HG02678 (cell line): ENCODE data around the gene LRG1.

Source experiments
- ATAC-seq: cut with Tn5 transposase; IDR thresholded peaks from one replicate; pipeline ENCODE4 v1.9.1; 2021; ENCODE audit warnings: mild to moderate bottlenecking, moderate library complexity; ENCODE audit not compliant: unreplicated experiment

Gene LRG1

DNA sequence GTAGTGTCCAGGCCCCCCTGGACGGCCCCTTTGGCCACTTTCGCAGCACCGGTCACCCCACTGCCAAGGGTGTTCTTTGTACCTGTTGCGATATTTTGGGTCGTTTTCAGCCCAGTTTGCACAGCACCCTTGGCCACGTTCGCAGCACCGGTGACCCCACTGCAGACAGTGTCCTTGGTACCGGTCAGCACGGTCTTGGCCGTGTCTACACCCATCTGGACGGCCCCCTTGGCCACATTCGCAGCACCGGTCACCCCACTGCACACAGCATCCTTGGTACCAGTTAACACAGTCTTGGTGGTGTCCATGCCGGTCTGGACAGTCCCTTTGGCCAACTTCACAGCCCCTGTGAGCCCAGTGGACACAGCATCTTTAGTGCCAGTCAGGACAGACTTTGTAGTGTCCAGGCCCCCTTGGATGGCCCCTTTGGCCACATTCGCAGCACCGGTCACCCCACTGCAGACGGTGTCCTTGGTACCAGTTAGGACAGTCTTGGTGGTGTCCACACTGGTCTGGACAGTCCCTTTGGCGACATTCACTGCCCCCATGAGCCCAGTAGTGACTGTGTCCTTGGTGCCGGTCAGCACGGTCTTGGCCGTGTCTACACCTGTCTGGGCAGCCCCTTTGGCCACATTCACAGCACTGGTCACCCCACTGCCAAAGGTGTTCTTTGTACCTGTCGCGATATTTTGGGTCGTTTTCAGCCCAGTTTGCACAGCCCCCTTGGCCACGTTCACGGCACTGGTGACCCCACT is 28.4 kb downstream of the LRG1 start:
- ATAC-seq = no peak

DNA sequence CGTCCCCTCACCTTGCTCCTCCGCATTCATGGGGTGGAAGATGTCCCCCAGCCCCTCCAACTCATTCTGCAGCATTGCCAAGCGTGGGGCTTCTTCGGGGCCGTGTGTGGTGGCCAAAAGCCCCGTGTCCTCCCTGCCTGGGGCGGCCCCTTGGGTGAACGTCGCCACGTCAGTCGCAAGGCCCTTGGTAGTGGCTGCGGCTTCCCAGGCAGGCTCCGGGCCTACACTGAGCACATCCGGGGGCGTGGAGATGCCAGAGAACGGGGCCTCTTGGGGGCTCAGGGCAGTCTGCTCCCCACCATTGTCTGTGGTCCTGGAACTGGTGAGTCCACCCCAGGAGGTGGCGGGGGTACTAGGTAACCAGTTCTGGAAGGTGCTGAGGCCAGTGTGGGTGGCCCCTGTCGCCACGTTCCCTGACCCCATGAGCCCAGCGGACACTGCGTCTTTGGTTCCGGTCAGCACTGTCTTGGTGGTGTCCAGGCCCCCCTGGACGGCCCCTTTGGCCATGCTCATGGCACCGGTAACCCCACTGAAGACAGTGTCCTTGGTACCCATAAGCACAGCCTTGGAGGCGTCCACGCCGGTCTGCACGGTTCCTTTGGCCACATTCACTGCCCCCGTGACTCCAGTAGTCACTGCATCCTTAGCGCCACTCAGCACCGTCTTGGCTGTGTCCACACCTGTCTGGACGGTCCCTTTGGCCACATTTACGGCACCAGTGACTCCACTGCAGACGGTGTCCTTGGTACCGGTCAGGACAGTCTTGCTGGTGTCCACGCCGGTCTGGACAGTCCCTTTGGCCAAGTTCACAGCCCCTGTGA is 29.2 kb downstream of the LRG1 start:
- no peak for ATAC-seq

DNA sequence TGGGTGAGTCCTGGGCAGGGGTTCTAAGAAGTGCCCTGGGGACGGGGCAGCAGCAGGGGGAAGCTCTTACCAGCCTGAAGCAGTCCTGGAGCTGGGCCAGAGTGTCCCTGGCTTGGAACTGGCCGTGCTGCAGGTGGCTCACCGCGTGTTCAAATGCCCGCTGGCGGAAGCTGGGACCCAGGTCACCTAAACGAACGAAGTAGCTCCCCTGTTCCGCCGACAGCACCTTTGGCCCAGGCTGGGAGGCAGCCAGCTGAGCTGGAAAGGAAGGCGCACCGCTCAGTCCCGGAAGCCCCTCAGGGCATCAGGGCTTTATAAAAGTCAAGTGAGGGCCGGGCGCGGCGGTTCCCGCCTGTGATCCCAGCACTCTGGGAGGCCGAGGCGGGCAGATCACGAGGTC is 31.1 kb downstream of the LRG1 start:
- no peak for ATAC-seq

DNA sequence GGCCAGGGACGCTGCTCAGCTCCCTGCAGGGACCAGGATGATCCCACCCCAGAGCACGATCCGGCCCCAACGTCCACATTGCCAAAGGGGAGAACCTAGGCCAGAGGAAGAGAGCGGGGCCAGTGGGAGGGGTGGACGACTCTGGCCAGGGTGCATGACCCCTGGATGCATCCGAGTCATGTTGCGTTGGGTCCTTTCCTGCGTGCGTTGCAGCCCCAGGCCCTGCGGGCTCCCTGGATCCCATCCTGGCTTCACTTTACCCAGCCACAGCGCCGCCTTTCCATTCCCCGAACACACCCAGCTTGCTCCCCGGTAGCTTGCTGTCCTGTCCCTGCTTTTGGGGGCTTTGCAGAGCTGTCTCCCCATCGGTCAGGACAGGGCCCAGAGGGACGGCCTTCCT is 32.0 kb downstream of the LRG1 start:
- no peak for ATAC-seq

DNA sequence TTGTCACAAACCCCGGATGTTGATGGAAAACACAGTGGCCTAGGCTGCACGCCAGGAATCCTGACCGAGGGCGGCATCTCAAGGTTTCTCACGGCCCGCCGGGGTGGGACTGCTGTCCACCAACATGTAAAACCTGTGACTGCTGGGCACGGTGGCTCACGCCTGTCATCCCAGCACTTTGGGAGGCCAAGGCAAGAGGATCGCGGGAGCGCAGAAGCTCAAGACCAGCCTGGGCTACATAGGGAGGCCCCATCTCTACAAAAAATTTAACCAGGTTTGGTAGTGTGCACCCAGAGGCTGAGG is 32.7 kb downstream of the LRG1 start:
- no peak for ATAC-seq

DNA sequence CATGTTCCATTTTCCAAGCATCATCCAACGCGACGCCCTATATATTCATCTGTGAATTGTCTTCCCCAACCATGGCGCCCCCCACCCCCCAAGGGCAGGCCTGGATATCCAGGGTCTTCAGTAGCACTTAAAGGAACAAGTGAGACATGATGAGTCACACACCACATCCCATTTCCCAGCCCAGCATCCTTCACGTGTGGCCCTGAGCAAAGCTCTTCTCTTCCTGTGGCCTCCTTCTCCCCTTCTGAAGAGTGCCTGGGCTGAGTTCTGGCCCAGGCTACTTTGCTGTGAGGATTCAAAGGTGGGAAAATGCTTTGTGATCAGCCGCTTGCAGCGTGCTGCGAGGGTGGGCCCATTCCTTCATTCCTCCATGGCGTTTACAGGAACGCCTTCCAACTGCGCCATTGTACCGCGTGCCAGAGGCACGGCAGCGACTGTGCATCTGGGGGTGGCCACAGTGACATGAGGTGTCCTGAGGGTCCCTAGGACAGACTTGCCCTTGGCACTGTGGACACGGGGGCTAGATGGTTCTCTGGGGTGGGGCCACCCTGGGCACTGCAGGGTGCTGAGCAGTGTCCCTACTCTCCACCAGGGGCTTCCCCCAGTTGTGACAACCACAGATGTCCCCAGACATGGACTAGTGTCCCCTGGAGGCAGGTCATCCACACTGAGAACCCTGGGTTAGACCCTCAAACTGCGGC is 33.2 kb downstream of the LRG1 start:
- no peak for ATAC-seq

DNA sequence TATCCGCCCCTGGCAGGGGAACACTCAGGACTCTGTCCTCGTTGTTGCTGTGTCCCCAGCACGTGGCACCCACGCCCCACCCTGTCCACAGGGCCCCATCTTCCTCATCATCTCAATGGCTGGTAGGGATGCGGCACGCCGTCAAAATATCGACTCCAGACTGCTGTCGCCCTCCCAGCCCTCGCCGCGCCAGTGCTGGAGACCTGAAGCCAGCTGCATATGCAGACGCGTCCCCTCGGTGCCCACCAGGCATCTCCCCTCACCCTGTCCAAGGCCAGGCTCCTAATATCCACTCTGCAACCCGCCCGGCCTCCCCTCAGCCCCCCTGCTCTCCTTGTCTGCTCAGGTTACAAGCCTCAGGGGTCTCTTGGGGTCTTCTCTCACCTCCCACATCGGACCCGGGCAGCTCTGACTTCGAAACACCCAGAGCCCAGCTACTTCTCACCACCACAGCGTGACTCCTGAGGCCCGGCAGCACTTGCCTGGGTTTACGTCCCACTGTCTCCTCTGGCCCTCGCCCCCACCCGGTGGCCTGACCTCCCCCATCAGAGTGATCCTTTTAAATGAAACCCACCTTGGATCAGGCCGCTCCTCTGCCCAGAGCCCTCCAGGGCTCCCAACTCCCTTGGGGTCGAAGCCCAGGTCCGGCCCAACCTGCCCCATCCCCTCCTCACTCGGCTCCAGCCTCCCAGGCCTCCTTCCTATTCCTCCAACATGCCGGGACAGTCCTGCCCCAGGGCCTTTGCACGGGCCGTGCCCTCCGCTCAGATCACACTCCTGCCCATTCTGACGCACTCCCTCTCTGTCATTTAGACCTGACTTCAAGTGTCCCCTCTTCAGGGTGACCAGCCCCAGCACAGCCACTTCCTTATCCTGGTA is 34.0 kb downstream of the LRG1 start:
- ATAC-seq = no peak

DNA sequence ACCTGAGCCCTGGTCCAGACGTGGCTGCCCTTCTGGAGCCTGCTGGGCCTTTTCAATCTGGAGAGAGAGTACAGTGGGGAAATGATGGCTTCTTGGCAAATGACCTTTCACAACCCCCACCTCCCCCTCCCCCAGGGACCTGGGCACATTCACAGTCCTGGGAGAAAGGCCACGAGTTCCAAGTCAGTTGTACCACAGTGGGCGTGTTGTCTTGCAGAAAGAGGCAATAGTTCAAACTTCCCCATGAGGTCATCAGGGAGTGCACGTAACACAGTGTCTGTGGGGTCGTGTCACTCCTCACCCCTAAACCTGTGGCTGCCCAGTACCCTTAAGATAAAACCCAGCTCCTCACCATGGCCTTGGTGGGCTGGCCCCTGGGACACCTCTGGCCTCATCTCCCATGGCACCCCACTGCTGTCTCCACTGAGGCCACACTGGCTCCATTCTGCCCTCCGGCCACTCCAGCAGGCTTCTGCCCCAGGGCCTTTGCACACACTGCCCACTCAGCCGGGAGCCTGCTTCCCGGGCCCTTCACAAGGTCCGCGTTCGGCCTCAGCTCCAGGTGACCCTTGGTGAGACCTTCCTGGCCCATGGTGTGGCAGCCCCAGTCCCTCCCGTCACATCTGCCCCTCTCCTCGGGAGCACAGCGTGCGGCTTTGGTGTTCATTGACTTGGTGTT is 34.8 kb downstream of the LRG1 start:
- no peak for ATAC-seq

DNA sequence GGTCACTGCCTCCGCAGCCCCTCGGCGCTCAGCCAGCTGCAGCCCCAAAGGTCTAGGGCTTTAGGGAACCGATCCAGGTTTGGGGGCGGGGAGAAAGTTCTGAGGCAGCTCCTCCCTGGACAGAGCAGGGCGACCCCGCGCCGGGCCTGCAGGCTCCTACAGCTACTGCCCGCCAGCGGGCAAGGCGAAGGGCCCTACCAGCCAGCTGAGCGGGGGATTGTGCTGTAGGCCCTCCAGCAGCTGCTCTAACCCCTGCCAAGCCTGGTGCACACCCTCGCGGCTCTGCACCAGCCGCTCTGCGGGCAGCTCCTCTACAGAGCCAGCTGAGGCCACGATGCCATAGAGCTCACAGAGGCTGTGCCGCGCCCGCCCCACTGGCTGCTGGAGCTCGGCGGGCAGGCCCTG is 35.5 kb downstream of the LRG1 start:
- ATAC-seq = no peak

DNA sequence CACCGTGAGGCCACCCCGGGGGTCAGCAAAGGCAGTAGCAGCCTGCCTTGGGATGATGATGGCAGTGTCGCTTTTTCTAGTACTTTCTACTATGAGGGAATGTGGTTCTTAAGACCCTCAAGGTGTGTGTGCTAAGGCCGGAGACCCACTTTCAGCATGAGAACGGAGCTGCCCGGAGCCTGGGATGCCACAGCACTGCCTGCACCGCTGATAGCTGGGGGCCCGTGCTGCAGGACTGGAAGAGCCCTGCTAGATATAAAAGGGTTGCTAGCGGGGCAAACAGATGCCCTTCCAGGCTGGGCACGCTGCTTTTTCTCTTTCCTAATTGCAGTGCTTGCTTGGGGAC is 36.0 kb downstream of the LRG1 start:
- no peak for ATAC-seq

DNA sequence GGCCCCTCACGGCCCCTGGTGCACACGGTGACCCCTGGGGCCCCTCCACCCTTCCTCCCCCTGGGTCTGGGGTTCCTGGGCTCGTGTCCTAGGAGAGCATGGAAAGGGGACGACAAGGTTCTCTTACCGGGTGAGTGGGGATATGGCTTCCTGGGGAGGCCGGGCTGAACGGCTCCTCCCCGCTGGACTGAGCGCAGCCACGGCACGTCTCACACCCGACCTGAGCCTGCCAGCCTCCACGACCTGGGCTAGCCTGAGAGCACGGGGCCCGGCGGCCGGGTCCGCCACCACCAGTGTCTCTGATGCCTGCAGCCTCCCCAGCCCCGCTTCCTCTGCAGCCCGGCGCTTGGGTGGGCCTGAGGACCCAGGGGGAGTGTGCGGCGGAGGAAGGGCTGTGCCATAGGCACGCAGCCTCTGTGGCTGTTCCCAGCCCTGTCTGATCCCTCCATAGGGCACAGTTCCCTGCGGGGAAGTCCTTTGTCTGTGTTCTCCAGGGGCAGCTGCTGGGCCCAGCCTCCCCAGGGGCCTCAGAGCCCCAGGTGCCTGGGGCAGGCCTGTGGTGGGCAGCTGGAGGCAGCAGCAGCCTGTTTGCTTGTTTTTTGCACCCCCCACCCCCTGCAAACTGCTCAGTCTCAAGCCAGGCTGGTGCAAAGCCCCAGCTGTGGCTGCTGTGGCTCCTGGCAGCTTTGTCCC is 36.6 kb downstream of the LRG1 start:
- ATAC-seq = no peak

DNA sequence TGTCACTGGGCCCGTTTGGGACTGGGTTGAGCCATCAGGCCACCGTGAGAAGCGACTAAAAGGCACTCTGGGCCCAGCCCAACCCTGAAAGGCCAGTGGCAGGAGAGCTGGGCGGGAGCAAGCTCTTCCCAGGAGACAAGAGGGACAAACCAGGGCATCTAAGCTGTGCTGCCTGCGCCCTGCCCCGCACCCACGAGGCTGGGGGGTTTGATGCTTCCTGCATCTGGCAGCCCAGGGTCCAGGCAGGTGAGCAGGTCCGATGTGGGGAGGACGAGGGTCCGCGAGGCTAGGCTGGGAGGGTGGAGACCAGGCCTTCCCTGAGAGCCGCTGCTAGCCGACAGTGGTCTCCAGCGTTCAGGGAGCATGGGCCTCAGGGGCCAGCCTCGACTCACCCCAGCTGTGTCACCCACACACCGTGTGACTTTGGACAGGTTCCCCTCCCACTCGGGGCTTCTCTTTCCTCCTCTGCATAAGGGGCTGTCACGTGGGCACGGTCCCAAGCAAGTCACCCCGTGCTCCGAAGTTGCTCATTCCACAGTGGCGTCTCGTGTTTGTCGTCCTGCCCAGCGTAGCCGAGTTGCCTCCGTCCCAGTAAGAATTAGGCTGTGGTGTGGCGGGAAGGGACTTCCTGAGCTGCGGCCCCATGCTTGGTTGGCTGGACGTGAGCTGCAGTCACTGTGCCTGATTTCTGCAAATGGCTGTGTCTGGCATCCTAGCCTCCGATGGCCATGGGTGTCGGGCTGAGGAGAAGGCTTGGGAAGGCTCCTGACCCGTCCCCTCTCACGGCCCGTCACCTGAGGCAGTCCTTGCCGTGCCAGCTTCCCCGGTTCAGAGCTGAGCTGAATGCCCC is 37.3 kb downstream of the LRG1 start:
- no peak for ATAC-seq

DNA sequence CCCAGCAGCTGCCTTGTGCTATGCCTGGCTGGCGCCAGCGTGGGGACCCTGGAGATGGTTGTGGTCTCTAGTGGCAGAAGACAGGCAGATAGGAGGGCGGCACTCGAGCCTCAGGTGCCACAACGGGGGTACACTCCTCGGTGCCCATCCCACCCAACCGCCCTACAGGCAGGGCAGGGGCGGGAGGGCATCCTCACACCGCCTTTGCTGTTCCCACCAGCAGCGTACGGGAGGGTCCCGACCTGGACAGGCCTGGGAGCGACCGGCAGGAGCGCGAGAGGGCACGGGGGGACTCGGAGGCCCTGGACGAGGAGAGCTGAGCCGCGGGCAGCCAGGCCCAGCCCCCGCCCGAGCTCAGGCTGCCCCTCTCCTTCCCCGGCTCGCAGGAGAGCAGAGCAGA is 38.1 kb downstream of the LRG1 start:
- no peak for ATAC-seq

DNA sequence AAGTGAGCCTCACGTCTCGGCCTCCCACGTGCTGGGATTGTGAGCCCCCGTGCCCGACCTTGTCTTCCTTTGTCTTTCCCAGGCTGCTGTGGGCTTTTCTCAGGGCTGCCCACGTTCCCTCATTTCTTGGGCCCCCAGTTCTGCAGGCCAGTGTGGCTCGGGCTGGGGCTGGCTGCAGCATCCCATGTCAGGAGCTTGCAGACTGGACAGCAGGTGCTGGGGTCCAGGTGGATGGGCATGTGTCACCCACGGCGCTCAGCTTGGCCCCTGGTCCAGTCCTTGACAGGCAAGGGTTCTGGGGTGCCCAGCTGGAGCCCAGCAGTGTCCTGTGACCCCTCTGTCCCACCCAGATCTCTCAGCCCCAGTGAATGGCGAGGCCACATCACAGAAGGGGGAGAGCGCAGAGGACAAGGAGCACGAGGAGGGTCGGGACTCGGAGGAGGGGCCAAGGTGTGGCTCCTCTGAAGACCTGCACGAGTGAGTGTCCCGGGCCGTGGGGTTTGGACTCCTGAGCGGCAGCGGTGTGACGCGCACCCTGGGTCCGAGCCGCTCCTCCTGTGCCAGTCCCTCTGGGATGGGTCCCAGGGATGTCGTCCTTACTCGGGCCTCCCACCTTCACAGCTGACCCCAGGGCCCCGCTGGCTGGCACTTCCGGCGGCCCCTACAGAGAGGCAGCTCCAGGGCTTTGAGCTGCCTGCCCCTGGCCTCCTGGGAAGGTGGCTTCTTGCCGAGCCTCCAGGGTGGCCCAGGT is 38.8 kb downstream of the LRG1 start:
- ATAC-seq = no peak

DNA sequence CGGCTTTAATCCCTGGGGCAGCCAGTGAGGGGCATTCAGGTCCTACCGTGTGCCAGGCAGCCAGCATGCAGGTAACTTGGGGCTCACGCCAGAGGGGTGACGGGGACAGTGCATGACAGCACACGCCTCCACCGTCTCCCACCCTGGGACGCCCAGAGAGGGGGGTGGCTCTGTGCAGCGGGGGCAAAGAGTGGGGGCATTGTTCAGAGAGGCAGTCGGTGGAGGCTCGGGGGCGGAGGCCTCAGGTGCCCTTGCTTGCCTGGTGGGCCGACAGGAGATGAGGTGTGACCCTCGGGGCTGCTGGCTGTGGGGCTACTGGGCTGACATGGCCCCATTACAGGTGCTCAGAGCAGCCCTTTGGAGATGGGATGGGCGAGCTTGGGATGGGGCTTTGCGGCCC is 40.0 kb downstream of the LRG1 start:
- ATAC-seq = no peak

DNA sequence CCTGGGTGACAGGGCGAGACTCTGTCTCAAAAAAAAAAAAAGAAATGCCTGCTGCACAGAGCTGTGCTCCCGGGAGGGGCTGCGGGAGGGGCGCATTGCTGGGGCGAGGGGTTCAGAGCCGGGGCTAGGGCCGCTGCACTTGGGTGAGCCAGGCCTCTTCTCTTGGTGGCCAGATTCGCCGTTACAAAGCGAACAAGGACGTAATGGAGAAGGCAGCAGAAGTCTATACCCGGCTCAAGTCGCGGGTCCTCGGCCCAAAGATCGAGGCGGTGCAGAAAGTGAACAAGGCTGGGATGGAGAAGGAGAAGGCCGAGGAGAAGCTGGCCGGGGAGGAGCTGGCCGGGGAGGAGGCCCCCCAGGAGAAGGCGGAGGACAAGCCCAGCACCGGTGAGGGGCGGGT is 40.5 kb downstream of the LRG1 start:
- no peak for ATAC-seq

DNA sequence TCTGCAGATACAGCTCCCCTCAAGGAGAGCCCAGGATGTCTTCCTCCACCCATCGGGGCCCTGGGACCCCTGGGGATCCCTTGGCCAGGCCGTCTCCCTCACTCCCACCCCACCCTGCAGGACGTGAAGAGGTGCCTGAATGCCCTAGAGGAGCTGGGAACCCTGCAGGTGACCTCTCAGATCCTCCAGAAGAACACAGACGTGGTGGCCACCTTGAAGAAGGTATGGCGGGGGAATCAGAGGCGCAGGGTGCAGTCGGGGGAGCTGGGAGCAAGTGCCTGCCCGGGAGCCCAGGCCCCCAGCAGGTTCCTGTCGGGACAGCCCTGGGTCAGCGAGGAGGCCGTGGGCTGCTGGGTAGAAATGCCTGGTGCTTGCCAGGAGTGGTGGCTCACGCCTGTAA is 41.1 kb downstream of the LRG1 start:
- no peak for ATAC-seq

DNA sequence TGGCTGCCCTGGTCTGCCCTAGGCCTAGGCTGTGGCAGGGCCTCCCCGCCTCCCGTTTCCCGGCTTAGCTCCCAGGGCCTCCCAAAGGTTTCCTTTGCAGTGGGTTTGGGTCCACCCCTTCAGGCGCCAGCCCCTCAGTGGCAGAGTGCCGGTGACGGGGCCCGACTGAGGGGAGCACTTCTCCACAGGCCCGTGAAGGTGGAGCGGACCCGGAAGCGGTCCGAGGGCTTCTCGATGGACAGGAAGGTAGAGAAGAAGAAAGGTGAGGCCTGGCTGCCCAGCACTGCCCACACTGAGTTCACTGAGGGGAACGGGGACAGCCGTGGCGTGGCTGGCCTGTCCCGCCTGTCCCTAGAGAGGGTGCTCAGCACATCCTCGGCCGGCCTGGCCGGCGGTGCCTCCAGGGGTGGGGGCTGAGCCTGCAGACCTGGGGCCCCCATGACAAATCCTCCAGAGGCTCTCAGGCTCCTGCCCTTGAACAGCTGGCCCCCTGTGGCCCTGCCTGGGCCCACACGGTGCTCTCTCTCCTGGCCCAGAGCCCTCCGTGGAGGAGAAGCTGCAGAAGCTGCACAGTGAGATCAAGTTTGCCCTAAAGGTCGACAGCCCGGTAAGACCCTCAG is 42.0 kb downstream of the LRG1 start:
- no peak for ATAC-seq
